ENCODE data around the gene PARL.

DNA sequence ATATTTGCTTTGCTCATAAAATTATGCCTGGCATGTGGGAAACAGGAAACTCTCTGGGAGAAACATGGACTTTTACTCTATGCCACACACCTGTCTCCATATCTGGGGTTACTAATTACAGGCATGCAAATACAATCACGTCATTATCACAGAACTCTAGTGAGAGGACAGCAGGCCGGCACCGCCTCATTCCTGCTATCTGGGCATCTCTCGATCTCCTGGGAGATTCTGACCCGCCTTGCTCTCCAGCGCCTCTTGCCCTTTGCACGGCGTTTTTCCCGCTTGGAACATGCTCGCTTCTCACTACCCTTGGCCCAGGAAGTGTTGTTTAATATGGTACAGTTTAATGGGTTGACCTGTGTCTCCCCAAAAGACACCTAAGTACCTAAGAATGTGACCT is 45.4 kb upstream of the PARL start:
- TF ChIP-seq, protein P1, sequence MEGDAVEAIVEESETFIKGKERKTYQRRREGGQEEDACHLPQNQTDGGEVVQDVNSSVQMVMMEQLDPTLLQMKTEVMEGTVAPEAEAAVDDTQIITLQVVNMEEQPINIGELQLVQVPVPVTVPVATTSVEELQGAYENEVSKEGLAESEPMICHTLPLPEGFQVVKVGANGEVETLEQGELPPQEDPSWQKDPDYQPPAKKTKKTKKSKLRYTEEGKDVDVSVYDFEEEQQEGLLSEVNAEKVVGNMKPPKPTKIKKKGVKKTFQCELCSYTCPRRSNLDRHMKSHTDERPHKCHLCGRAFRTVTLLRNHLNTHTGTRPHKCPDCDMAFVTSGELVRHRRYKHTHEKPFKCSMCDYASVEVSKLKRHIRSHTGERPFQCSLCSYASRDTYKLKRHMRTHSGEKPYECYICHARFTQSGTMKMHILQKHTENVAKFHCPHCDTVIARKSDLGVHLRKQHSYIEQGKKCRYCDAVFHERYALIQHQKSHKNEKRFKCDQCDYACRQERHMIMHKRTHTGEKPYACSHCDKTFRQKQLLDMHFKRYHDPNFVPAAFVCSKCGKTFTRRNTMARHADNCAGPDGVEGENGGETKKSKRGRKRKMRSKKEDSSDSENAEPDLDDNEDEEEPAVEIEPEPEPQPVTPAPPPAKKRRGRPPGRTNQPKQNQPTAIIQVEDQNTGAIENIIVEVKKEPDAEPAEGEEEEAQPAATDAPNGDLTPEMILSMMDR (IDR thresholded peaks at IDR 0.05) = no peak
- TF ChIP-seq, protein P2, sequence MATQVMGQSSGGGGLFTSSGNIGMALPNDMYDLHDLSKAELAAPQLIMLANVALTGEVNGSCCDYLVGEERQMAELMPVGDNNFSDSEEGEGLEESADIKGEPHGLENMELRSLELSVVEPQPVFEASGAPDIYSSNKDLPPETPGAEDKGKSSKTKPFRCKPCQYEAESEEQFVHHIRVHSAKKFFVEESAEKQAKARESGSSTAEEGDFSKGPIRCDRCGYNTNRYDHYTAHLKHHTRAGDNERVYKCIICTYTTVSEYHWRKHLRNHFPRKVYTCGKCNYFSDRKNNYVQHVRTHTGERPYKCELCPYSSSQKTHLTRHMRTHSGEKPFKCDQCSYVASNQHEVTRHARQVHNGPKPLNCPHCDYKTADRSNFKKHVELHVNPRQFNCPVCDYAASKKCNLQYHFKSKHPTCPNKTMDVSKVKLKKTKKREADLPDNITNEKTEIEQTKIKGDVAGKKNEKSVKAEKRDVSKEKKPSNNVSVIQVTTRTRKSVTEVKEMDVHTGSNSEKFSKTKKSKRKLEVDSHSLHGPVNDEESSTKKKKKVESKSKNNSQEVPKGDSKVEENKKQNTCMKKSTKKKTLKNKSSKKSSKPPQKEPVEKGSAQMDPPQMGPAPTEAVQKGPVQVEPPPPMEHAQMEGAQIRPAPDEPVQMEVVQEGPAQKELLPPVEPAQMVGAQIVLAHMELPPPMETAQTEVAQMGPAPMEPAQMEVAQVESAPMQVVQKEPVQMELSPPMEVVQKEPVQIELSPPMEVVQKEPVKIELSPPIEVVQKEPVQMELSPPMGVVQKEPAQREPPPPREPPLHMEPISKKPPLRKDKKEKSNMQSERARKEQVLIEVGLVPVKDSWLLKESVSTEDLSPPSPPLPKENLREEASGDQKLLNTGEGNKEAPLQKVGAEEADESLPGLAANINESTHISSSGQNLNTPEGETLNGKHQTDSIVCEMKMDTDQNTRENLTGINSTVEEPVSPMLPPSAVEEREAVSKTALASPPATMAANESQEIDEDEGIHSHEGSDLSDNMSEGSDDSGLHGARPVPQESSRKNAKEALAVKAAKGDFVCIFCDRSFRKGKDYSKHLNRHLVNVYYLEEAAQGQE (IDR thresholded peaks at IDR 0.05; ENCODE audit: insufficient read depth in 1 of 2, low read depth in 2 of 2, low read length in 1 of 2) = no peak
- no peak for TF ChIP-seq POLR2AphosphoS5 (IDR thresholded peaks at IDR 0.05; ENCODE audit: low read depth, low read length)
- no peak for TF ChIP-seq SIN3A (IDR thresholded peaks at IDR 0.05; ENCODE audit: borderline replicate concordance, insufficient read depth, low read depth, low read length)
- no peak for TF ChIP-seq TCF7L2 (IDR thresholded peaks at IDR 0.05; ENCODE audit: low read depth, low read length)

All from Panc1 (cell line).